Mesendoderm (in vitro differentiated cells): Measurements from ENCODE around the gene SPDYE16. TPM values are rescaled to one million over a fixed set of nuclear protein-coding genes. Genes with fewer than 3 reads are reported as not detected.

ENCODE experiments used
- small RNA-seq: library from polyadenylated mRNA; stranded (forward); fragments of <200 nt; extraction: miRNeasy Mini kit (QIAGEN cat#:217004); gene quantifications from one replicate; pipeline ENCODE3, GENCODE V24; 2013; ENCODE audit not compliant: insufficient read depth

Gene SPDYE16

Small RNA genes within 50 kb of the gene (small RNA-seq; reads per million reads assigned to genes)
- not detected for gene RF00019
